IPS DF 19.7 (cell line): ENCODE data around the gene MGRN1.
A peak's percentile ranks its signal among the peaks of the same experiment; 100 is the strongest.

Source experiments
- DNase-seq: peaks from one replicate; pipeline ENCODE4 v3.0.0-alpha.2; 2013; ENCODE audit warnings: low read depth, low spot score

MGRN1 gene

DNA sequence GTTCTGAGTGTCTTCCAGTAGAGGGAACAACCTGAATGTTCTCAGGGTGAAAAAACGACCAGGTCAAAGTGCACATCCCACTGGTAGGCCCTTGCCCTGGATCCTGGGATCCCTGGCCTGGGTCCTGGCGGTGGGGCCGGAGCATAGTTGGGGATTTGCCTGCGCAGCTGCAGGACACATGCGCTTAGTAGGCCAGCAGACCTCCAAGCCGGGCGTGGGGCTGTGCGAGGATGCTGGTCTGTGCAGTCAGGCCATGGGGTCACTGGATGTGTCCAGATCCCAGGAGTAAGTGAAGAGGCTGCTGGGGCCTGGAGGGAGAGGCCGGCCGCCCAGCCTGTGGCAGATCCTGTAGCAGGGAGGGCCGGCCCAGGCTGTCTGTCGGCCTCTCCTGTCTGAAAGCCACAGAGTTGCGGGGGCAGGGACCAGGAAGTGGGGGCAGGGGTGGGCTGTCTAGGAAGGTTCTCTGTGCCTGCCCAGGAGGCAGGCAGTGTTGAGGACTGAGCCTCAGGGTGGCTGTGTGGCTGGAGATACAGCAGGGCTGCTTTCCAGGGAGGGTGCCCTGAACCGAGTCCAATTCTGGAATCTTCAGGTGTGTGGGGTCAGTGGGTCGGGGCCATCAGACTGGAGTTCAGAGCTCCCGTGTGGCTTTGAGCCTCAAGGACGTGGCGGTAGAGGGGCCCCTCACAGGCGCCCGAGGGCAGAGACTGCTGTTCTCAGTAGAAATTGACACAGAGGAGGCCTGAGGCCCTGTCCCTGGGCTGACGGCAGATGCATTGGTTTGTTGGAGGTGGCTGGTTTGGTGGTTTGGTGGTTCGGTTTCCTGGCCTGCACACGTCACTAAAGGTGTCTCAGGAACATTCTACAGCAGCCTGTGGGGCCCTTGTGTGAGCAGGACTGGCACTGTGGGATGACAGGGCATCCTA is 51.5 kb downstream of the MGRN1 start:
- no peak for DNase-seq

DNA sequence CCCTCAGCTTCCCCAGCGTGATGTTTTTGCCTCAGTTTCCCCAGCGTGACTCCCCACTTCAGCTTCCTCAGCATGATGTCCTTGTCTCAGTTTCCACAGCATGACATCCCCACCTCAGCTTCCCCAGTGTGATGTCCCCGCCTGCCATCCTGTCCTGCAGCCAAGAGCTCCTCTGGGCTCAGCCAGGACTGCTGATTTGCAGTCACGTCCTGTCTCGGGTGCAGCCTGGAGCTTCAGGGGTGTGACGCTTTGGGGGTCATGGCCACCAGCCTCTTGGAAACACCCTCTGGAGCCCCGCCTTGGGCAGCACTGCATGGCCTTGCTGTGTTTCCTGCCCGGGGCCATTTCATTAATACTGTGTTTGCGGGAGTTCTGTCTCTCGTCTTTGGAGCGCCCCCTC is 52.2 kb downstream of the MGRN1 start:
- DNase-seq, result no peak

GRCh38 chr16:4677390-4677789 is 52.8 kb downstream of the MGRN1 start:
- no peak for DNase-seq

GRCh38 chr16:4677994-4678393 is 53.4 kb downstream of the MGRN1 start:
- no peak for DNase-seq

GRCh38 chr16:4678596-4678995 is 54.0 kb downstream of the MGRN1 start:
- DNase-seq, result no peak

GRCh38 chr16:4679156-4679849 is 54.7 kb downstream of the MGRN1 start:
- no peak for DNase-seq

DNA sequence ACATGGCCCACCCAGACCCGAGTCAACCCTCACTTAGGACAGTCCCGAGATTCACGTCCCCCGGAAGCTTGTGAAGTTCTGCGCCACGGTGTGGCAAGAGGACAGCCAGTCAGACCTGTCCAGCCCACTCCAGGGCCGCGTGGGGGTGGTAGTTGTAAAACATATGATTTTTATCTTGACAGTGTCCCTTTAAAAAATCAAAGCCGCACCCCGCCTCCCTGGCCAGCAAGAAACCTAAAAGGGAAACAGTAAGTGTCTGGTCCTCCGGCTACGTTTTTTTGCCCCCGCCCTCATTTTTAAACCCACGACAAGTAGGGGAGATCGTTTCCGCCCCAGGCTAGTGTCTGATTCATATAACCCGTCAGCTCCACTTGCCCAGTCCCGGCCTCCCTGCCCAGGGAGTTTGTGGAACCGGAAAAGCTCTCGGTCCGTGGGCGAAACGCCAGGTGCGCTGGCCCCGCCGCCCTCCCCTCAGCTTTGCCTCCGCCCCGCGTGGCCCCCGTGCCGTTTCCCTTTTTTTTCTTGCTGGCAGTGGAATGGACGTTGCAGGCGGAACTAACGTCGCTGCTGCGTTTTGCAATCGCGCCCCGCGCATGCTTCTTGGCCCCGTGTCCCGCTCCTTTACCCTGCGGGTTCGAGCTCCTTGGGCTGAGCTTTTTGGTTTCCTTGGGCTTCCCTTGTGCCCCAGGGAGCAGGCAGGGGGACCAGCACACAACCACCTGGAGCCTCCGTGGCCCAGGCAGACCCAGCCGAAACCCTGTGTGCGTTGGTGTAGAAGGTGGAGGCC is 55.4 kb downstream of the MGRN1 start:
- no peak for DNase-seq

DNA sequence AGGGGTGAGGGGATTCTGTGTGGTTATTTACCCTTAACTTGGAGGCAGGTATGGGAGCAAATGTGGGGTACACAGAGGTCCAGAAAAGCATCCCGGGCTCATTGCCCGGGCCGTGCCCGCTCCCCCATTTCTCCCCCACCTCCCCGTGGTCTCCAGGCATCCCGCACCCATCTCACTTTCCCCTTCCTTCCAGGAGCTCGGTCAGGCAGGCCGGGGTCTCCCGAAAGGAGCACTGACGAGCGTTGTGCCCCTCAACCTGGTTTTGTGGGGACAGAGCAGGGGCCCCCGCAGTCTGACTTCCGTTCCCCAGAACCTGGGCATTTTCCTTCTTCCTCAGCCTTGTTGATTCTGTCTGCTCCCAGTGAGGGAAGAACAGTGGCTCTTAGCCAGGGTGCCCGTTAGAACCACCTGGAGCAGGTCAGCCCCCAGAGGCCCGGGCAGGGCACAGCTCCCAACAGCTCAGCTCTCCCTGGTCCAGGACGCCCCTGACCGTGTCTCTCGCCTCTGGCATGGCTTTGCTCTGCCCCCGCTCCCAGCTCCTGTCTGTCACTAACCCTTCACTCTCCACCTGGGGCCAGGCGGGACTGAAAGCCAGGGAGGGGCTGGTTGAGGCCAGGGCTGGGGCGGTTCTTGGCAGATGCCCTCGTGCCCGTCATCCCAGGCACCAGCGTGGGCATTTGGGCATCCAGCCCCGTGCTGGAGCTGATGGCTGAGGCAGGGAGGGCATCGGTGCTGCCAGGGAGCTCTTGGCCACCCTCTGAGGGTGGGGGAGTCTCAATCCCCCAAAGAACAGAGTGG is 56.2 kb downstream of the MGRN1 start:
- no peak for DNase-seq

GRCh38 chr16:4681471-4682083 is 57.0 kb downstream of the MGRN1 start:
- DNase-seq, result no peak

- DNase-seq, result no peak
Measured at GRCh38 chr16:4682084-4682591, 57.5 kb downstream of the MGRN1 start.

GRCh38 chr16:4682616-4683254 is 58.1 kb downstream of the MGRN1 start:
- DNase-seq, result peak; percentile 25

- no peak for DNase-seq
Measured at GRCh38 chr16:4683255-4684057, 58.8 kb downstream of the MGRN1 start.

GRCh38 chr16:4684058-4684715 is 59.6 kb downstream of the MGRN1 start:
- DNase-seq, result no peak

- no peak for DNase-seq
Measured at GRCh38 chr16:4684763-4685162, 60.1 kb downstream of the MGRN1 start.

DNA sequence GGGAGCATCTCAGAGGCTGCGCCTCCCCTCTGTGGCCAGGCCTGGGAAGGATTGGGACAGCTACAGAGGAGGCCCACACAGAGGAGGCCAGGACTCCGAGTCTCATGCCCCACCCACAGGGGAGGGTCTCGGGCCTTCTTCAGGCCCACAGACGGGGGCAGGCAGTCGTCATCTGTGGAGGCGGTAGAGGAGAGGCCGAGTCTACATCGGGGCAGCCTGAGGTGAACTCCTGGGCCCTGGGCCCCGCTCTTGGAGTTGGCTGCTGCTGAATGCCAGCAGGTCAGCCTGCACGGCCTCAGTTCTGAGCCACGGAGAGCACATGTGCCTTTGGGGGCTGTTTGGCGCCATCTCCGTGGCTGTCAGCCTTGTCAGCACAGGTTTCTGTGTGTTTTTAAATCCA is 60.7 kb downstream of the MGRN1 start:
- no peak for DNase-seq

GRCh38 chr16:4685776-4686496 is 61.3 kb downstream of the MGRN1 start:
- no peak for DNase-seq

GRCh38 chr16:4686497-4687210 is 62.0 kb downstream of the MGRN1 start:
- no peak for DNase-seq
